ENCODE results near the gene VILL. TPM values are rescaled to one million over a fixed set of nuclear protein-coding genes. Genes with fewer than 3 reads are reported as not detected.

The VILL gene
- total RNA-seq, 1 donor from 2014 or later, result 1.7 TPM

DNA sequence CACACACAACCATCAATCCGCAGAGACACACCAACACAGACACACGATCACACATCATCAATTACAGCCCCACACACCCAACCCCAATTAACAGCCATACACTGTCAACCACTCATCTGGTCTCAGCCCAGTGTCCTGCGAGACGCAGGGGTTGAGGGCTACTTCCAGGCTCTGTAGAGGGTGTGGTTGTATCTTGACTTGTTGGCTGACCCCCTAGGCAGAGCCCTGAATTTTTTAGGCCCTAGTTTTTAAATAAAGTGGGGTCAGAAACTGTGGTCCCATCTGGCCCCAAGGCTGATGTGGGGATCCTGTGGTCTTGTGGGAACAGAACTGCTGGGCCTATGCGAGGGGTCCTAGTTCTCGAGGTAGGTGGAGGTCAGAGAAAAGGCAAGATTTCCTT is 9.2 kb downstream of the VILL start:
- H3K36me3 Mint-ChIP-seq (ENCODE audit: low read depth), result no peaks in the 10 kb centered on the region
- H3K4me1 Mint-ChIP-seq (ENCODE audit: low read depth), result peaks cover 18% of the 10 kb centered on the region
- no peak for DNase-seq (ENCODE audit: low spot score)
- TF ChIP-seq, protein P1, sequence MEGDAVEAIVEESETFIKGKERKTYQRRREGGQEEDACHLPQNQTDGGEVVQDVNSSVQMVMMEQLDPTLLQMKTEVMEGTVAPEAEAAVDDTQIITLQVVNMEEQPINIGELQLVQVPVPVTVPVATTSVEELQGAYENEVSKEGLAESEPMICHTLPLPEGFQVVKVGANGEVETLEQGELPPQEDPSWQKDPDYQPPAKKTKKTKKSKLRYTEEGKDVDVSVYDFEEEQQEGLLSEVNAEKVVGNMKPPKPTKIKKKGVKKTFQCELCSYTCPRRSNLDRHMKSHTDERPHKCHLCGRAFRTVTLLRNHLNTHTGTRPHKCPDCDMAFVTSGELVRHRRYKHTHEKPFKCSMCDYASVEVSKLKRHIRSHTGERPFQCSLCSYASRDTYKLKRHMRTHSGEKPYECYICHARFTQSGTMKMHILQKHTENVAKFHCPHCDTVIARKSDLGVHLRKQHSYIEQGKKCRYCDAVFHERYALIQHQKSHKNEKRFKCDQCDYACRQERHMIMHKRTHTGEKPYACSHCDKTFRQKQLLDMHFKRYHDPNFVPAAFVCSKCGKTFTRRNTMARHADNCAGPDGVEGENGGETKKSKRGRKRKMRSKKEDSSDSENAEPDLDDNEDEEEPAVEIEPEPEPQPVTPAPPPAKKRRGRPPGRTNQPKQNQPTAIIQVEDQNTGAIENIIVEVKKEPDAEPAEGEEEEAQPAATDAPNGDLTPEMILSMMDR (IDR thresholded peaks at IDR 0.05), result no peak
- H3K9me3 Mint-ChIP-seq (ENCODE audit: low read depth), result no peaks in the 10 kb centered on the region
- H3K27me3 Mint-ChIP-seq (ENCODE audit: low read depth), result no peaks in the 10 kb centered on the region
- H3K27ac Mint-ChIP-seq (ENCODE audit: unreplicated experiment), result no peak overlapping the region
- H3K4me3 Mint-ChIP-seq (ENCODE audit: unreplicated experiment), result no peak overlapping the region

DNA sequence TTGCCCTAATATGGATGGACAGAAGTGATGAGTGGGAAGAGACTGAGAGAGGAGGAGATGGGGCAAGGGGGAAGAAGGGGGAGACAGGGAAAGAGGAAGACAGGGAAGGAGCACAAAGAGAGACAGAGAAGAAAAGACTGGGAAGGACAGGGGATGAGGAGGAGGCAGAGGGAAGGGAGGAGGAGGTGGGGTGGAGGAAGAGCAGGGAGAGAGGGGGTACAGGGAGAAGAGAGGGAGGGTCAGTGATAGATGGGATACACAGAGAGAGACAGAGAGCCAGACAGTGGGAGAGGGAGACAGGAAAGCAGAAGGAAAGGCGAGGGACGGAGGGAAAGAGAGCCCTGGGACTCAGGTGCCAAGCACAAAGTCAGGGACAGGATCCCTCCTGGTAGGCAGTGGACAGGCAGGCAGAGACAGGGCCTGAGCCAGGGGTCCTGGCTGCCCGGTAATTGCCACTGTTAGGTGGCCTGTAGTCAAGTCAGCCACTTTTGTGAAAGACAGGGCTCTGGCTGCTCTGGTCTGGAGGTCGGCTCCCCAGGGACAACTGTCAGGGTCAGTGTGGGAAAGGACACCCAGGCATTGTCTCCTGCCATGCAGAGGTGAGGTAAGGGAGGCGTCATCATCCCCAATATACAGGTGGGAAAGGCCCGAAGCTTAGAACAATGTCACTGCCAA is 9.8 kb downstream of the VILL start:
- no peaks in the 10 kb centered on the region for H3K9me3 Mint-ChIP-seq (ENCODE audit: low read depth)
- H3K27me3 Mint-ChIP-seq (ENCODE audit: low read depth), result no peaks in the 10 kb centered on the region
- peaks cover 18% of the 10 kb centered on the region for H3K4me1 Mint-ChIP-seq (ENCODE audit: low read depth)
- DNase-seq (ENCODE audit: low spot score), result peak; percentile 39
- H3K27ac Mint-ChIP-seq (ENCODE audit: unreplicated experiment), result no peak overlapping the region
- TF ChIP-seq, protein P1 (IDR thresholded peaks at IDR 0.05), result no peak
- H3K36me3 Mint-ChIP-seq (ENCODE audit: low read depth), result no peaks in the 10 kb centered on the region
- no peak overlapping the region for H3K4me3 Mint-ChIP-seq (ENCODE audit: unreplicated experiment)

DNA sequence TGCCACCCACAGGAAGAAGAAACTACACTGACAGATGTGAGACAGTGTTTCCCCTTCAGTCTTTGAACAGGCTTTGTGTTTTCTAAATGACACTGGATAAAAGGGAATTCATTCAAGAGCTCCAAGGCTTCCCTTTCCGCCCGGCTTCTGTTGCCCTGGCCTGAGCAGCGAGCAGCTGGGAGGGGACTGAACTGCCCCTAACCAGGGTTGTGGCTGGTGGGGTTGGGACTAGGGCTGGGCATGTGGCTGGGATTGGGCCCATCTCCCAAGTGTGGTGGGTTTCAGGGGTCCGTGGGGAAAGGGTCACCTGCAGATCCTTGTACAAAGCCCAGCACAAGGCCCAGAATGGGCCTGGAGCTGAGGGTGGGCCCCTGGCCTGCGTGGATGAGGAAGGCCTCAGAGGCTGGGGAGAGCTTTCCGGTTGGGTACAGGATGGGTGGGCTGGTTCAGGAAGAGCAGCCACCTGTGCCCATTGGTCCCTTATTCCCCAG is 10.4 kb downstream of the VILL start:
- Mint-ChIP-seq H3K27me3 (ENCODE audit: low read depth) (no peaks in the 10 kb centered on the region), H3K27ac (ENCODE audit: unreplicated experiment) (no peak overlapping the region), H3K4me1 (ENCODE audit: low read depth) (peaks cover 18% of the 10 kb centered on the region), H3K4me3 (ENCODE audit: unreplicated experiment) (no peak overlapping the region), H3K9me3 (ENCODE audit: low read depth) (no peaks in the 10 kb centered on the region), H3K36me3 (ENCODE audit: low read depth) (no peaks in the 10 kb centered on the region)
- TF ChIP-seq, protein P1 (IDR thresholded peaks at IDR 0.05), result no peak
- peak; percentile 79 for DNase-seq (ENCODE audit: low spot score)

DNA sequence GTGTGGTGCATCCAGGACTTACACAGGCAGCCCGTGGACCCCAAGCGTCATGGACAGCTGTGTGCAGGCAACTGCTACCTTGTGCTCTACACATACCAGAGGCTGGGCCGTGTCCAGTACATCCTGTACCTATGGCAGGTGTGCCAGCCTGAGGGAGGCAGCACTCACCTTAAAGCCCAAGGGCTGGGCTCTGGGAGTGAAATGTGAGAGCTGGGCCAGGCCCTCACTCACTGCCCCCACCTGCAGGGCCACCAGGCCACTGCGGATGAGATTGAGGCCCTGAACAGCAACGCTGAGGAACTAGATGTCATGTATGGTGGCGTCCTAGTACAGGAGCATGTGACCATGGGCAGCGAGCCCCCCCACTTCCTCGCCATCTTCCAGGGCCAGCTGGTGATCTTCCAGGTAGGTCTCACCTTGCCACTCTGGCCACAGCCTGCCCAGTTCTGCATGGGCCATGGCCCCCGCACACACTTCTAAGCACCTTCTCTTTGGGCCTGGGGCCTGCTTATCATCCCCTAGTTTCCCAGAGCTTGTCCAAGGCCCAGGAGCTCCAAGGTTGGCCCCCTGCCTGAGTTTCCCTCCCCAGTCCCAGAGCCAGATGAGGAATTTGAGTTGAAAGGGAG is 11.0 kb downstream of the VILL start:
- Mint-ChIP-seq H3K4me1 (ENCODE audit: low read depth) (peaks cover 18% of the 10 kb centered on the region), H3K36me3 (ENCODE audit: low read depth) (no peaks in the 10 kb centered on the region), H3K27me3 (ENCODE audit: low read depth) (no peaks in the 10 kb centered on the region), H3K9me3 (ENCODE audit: low read depth) (no peaks in the 10 kb centered on the region), H3K27ac (ENCODE audit: unreplicated experiment) (no peak overlapping the region), H3K4me3 (ENCODE audit: unreplicated experiment) (no peak overlapping the region)
- peak; percentile 74 for DNase-seq (ENCODE audit: low spot score)
- TF ChIP-seq, protein P1 (IDR thresholded peaks at IDR 0.05), result peak; percentile 46

DNA sequence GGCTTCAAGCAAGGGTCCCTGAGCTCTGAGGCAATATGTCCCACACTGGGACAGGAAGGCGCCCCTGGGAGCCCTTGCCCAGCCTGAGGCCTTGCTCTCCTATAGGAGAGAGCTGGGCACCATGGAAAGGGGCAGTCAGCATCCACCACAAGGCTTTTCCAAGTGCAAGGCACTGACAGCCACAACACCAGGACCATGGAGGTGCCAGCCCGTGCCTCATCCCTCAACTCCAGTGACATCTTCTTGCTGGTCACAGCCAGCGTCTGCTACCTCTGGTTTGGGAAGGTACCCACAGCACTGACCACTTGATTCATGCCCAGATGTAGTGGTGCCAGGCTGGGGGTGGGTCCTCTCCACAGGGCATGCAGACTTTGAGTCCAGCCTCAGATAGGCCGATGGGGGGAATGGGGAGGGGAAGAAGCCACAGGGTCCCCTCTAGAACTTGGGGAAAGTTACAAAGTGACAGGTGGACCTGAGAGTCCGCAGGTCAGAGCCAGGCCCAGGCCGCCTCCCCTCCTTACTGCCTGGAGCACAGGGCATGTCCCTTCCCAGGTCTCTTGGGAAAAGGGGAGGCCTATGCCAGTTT is 11.8 kb downstream of the VILL start:
- no peaks in the 10 kb centered on the region for H3K27me3 Mint-ChIP-seq (ENCODE audit: low read depth)
- DNase-seq (ENCODE audit: low spot score), result peak; percentile 66
- no peak overlapping the region for H3K4me3 Mint-ChIP-seq (ENCODE audit: unreplicated experiment)
- TF ChIP-seq, protein P1 (IDR thresholded peaks at IDR 0.05), result no peak
- H3K9me3 Mint-ChIP-seq (ENCODE audit: low read depth), result no peaks in the 10 kb centered on the region
- H3K27ac Mint-ChIP-seq (ENCODE audit: unreplicated experiment), result no peak overlapping the region
- H3K4me1 Mint-ChIP-seq (ENCODE audit: low read depth), result peaks cover 18% of the 10 kb centered on the region
- H3K36me3 Mint-ChIP-seq (ENCODE audit: low read depth), result no peaks in the 10 kb centered on the region
